Lower lobe of right lung (tissue), 2 donors: ENCODE data around the gene JMJD8. TPM values are rescaled to one million over a fixed set of nuclear protein-coding genes. Genes with fewer than 3 reads are reported as not detected.

Source experiments
- ATAC-seq, 2 donors: fragments of 200-7000 bp; cut with Tn5 transposase; one replicate each; pipeline ENCODE4 v1.9.1; 2020 to 2022; ENCODE audit warnings: mild to moderate bottlenecking in 2 of 2, moderate library complexity in 2 of 2
- DNase-seq: peaks from one replicate; pipeline ENCODE4 v3.0.0-alpha.2; 2020
- H3K27ac ChIP-seq: fragments of 200-600 bp; one replicate; pipeline ENCODE4 v1.8.0; 2022
- H3K27me3 ChIP-seq: fragments of 200-600 bp; one replicate; pipeline ENCODE4 v1.8.0; 2022; ENCODE audit warnings: low read depth
- H3K36me3 ChIP-seq: fragments of 200-600 bp; one replicate; pipeline ENCODE4 v1.8.0; 2022; ENCODE audit warnings: mild to moderate bottlenecking
- H3K4me1 ChIP-seq: fragments of 200-600 bp; one replicate; pipeline ENCODE4 v1.8.0; 2022
- H3K4me3 ChIP-seq: fragments of 200-600 bp; one replicate; pipeline ENCODE4 v1.8.0; 2022; ENCODE audit warnings: mild to moderate bottlenecking
- H3K9me3 ChIP-seq: fragments of 200-600 bp; one replicate; pipeline ENCODE4 v1.8.0; 2022
- intact Hi-C: fragments of 100-400 bp; cut with DNase I; formaldehyde crosslinking; loops from one replicate; pipeline ENCODE4 v1.11.0; 2022
- total RNA-seq: library from RNA; stranded (reverse); fragmentation: NEBNext Ultra II Directional; extraction: Animal tissue kit (Norgen Biotek cat#: 25700); gene quantifications from one replicate; pipeline ENCODE4 v1.2.1, GENCODE V29; 2021
- TF ChIP-seq, protein P1 (sequence below): fragments of 200-600 bp; IDR thresholded peaks from one replicate; pipeline ENCODE4 v1.8.0; 2022; ENCODE audit warnings: antibody characterized with exemption, mild to moderate bottlenecking
- donor health status: DM: no; HTN: yes; CAD: no; lungs with severe emphysema.

JMJD8 gene
- total RNA-seq, 1 donor from 2014 or later, result 43.2 TPM

- Histone ChIP-seq H3K4me3 (no peak overlapping the region), H3K36me3 (peaks cover 27% of the 10 kb centered on the region), H3K27ac (no peak overlapping the region), H3K4me1 (peaks cover 46% of the 10 kb centered on the region), H3K27me3 (peaks cover 11% of the 10 kb centered on the region), H3K9me3 (no peaks in the 10 kb centered on the region)
- TF ChIP-seq, protein P1, sequence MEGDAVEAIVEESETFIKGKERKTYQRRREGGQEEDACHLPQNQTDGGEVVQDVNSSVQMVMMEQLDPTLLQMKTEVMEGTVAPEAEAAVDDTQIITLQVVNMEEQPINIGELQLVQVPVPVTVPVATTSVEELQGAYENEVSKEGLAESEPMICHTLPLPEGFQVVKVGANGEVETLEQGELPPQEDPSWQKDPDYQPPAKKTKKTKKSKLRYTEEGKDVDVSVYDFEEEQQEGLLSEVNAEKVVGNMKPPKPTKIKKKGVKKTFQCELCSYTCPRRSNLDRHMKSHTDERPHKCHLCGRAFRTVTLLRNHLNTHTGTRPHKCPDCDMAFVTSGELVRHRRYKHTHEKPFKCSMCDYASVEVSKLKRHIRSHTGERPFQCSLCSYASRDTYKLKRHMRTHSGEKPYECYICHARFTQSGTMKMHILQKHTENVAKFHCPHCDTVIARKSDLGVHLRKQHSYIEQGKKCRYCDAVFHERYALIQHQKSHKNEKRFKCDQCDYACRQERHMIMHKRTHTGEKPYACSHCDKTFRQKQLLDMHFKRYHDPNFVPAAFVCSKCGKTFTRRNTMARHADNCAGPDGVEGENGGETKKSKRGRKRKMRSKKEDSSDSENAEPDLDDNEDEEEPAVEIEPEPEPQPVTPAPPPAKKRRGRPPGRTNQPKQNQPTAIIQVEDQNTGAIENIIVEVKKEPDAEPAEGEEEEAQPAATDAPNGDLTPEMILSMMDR, result no peak
- intact Hi-C loops, result no loop called here
- DNase-seq, result no peak
- no peak for ATAC-seq
These were observed 5.8 kb downstream of the JMJD8 start for GRCh38 chr16:678209-678857.

GRCh38 chr16:677316-678190 lies 6.6 kb downstream of the JMJD8 start:
- Histone ChIP-seq H3K4me3 (peak overlapping the region; percentile 19), H3K36me3 (peaks cover 29% of the 10 kb centered on the region), H3K27ac (no peak overlapping the region), H3K9me3 (no peaks in the 10 kb centered on the region), H3K4me1 (peaks cover 38% of the 10 kb centered on the region), H3K27me3 (peaks cover 11% of the 10 kb centered on the region)
- TF ChIP-seq, protein P1, result no peak
- DNase-seq (no peak), ATAC-seq (no peak)
- intact Hi-C loops, result no loop called here

DNA sequence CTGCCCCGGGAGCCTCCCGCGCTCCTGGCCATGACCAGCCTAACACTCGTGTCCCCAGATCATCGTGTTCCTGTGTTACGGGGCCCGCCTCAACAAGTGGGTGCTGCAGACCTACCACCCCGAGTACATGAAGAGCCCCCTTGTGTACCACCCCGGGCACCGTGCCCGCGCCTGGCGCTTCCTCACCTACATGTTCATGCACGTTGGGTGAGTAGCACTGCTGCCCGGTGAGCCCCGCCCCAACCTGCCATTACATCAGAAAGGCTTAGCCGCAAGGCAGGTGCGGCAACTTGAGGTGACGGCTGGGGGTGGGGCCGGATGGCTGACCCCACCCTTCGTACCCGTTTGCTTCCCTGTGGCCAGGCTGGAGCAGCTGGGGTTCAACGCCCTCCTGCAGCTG lies 7.2 kb downstream of the JMJD8 start:
- TF ChIP-seq, protein P1, result no peak
- DNase-seq (peak; percentile 83), ATAC-seq (no peak)
- H3K4me3 ChIP-seq, result peak overlapping the region; percentile 19
- H3K9me3 ChIP-seq, result no peaks in the 10 kb centered on the region
- intact Hi-C loops, result no loop called here
- H3K27ac ChIP-seq, result no peak overlapping the region
- peaks cover 11% of the 10 kb centered on the region for H3K27me3 ChIP-seq
- peaks cover 32% of the 10 kb centered on the region for H3K4me1 ChIP-seq
- peaks cover 29% of the 10 kb centered on the region for H3K36me3 ChIP-seq

DNA sequence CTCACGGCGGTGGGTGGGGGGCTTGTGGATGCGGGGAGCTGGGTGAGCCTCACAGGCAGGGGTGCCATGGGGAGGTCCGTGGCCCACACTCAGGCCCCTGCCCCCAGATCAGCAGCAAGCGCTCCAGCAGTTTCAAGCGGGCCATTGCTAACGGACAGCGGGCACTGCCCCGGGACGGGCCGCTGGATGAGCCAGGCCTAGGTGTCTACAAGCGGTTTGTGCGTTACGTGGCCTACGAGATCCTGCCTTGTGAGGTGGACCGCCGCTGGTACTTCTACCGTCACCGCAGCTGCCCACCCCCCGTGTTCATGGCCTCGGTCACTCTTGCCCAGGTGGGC lies 7.6 kb downstream of the JMJD8 start:
- Histone ChIP-seq H3K27ac (no peak overlapping the region), H3K4me1 (peaks cover 28% of the 10 kb centered on the region), H3K27me3 (peaks cover 11% of the 10 kb centered on the region), H3K9me3 (no peaks in the 10 kb centered on the region), H3K36me3 (peaks cover 29% of the 10 kb centered on the region), H3K4me3 (no peak overlapping the region)
- TF ChIP-seq, protein P1, result no peak
- intact Hi-C loops, result no loop called here
- ATAC-seq (no peak), DNase-seq (no peak)

- intact Hi-C loops, result no loop called here
These were observed 8.1 kb downstream of the JMJD8 start for GRCh38 chr16:675884-676564.

More at GRCh38 chr16:675884-676564, 8.1 kb downstream of the JMJD8 start:
- Histone ChIP-seq H3K27me3 (peaks cover 11% of the 10 kb centered on the region), H3K4me1 (peaks cover 23% of the 10 kb centered on the region), H3K36me3 (peaks cover 31% of the 10 kb centered on the region), H3K4me3 (peak overlapping the region; percentile 41), H3K27ac (no peak overlapping the region), H3K9me3 (no peaks in the 10 kb centered on the region)
- DNase-seq, result no peak
- TF ChIP-seq, protein P1, result no peak
- ATAC-seq, result no peak
